Measurements from ENCODE around the gene COA7. TPM values are rescaled to one million over a fixed set of nuclear protein-coding genes. Genes with fewer than 3 reads are reported as not detected.
"Not testable (repeated sequence)": the region's sequence is repeated elsewhere in the genome, so short reads cannot be mapped to it uniquely, and the experiment has no call there.

The COA7 gene
- total RNA-seq, 4 donors from 2014 or later: 18.7 to 22.3 (median 20.1) TPM

DNA sequence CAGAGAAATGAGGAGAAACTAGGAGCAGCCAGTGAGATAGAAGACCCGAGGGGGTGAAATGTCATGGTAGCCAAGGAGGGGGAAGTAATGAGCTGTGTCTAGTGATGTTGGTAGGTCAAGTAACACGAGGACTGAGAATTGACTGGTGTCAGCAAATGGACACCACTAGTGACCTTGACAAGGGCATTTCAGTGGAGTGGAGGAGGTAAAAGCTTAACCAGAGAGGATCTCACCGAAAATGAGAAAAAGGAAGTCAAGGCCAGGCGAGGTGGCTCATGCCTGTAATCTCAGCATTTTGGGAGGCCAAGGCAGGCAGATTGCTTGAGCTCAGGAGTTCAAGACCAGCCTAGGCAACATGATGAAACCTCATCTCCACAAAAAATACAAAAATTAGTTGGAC is 25.1 kb upstream of the COA7 start:
- DNase-seq: no peak
- Histone ChIP-seq H3K27ac (no peak overlapping the region), H3K36me3 (no peaks in the 10 kb centered on the region), H3K4me1 (peaks cover 13 to 16% of the 10 kb centered on the region in 2 donors), H3K4me3 (no peak overlapping the region), H3K9me3 (no peaks in the 10 kb centered on the region), H3K27me3 (no peaks in the 10 kb centered on the region)
- intact Hi-C loops (cut with DNase I; ENCODE audit: low total_unique reads) (loop anchor here (10.0 kb wide), 1 partner anchor 848 kb away; the partner anchor contains the start of gene NRDC), in situ Hi-C loops (cut with MboI; ENCODE audit: low sequenced_read_pairs in 4 of 4) (loop anchor here in 1 of 4 donors (25.0 kb wide), 1 partner anchor 464 kb away; the partner anchor contains the start of gene CPT2)
- ATAC-seq: no peak
- no peak for TF ChIP-seq CTCF (IDR thresholded peaks at IDR 0.05 in 4 of 5, conservative IDR thresholded peaks at IDR 0.05 in 1 of 5)

GRCh38 chr1:52715296-52715695 is 17.1 kb upstream of the COA7 start:
- H3K36me3 ChIP-seq; H3K27me3 ChIP-seq; DNase-seq; H3K27ac ChIP-seq; H3K4me3 ChIP-seq; intact Hi-C loops (cut with DNase I; ENCODE audit: low total_unique reads); H3K4me1 ChIP-seq; H3K9me3 ChIP-seq; ATAC-seq: not testable (repeated sequence)
- in situ Hi-C loops (cut with MboI; ENCODE audit: low sequenced_read_pairs in 4 of 4): loop anchor here in 1 of 4 donors (25.0 kb wide), 1 partner anchor 472 kb away; the partner anchor contains the start of gene CPT2

DNA sequence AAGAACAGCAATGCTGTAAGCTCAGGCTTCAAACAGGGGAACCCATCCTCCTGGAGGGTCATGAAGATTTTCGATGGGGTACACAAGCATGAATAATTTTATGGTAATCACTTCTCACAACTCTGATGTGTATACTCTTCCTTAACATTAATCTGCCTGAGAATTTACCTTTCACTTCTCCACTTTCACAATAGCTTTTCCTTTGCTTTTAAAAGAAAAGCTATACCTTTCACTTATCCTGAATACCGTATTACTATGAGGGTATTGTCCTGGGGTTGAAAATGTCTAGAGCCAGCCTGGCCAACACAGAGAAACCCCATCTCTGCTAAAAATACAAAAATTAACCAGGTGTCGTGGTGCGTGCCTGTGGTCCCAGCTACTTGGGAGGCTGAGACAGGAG is 15.4 kb upstream of the COA7 start:
- TF ChIP-seq POLR2A (IDR thresholded peaks at IDR 0.05) (no peak), CTCF (IDR thresholded peaks at IDR 0.05 in 4 of 5, conservative IDR thresholded peaks at IDR 0.05 in 1 of 5) (no peak)
- ATAC-seq: no peak
- intact Hi-C loops (cut with DNase I; ENCODE audit: low total_unique reads) (no loop called here), in situ Hi-C loops (cut with MboI; ENCODE audit: low sequenced_read_pairs in 4 of 4) (loop anchor here in 1 of 4 donors (25.0 kb wide), 1 partner anchor 474 kb away; the partner anchor contains the start of gene CPT2)
- no peaks in the 10 kb centered on the region for H3K9me3 ChIP-seq
- no peak for DNase-seq
- no peak overlapping the region for H3K27ac ChIP-seq
- no peaks in the 10 kb centered on the region for H3K27me3 ChIP-seq
- no peaks in the 10 kb centered on the region for H3K36me3 ChIP-seq
- no peak overlapping the region for H3K4me3 ChIP-seq
- H3K4me1 ChIP-seq: no peaks in the 10 kb centered on the region

- intact Hi-C loops (cut with DNase I; ENCODE audit: low total_unique reads) (loop anchor here (10.0 kb wide), 1 partner anchor 1846 kb away; no protein-coding TSS in a partner anchor), in situ Hi-C loops (cut with MboI; ENCODE audit: low sequenced_read_pairs in 4 of 4) (loop anchor here in 2 of 4 donors (10.0 to 25.0 kb wide), 2 partner anchors 216 to 478 kb away; partner anchors contain the start of genes ECHDC2 (in 2 of the 2), SCP2 (in 2 of the 2) and CPT2 (in 1 of the 2))
- Histone ChIP-seq H3K36me3 (no peaks in the 10 kb centered on the region), H3K27ac (peak overlapping the region; percentile 87 to 96 (median 94)), H3K9me3 (no peaks in the 10 kb centered on the region), H3K27me3 (no peaks in the 10 kb centered on the region), H3K4me1 (peaks cover 15 to 23% of the 10 kb centered on the region in 2 donors), H3K4me3 (no peak overlapping the region)
- DNase-seq (no peak), ATAC-seq (no peak)
- TF ChIP-seq POLR2A (IDR thresholded peaks at IDR 0.05) (no peak), CTCF (IDR thresholded peaks at IDR 0.05 in 4 of 5, conservative IDR thresholded peaks at IDR 0.05 in 1 of 5) (no peak)
These were observed 10.9 kb upstream of the COA7 start for GRCh38 chr1:52709016-52709415.

GRCh38 chr1:52707927-52708655 is 9.9 kb upstream of the COA7 start:
- ATAC-seq: no peak
- Histone ChIP-seq H3K4me1 (peaks cover 22 to 27% of the 10 kb centered on the region in 2 donors), H3K27ac (peak overlapping the region; percentile 87 to 96 (median 94)), H3K9me3 (no peaks in the 10 kb centered on the region), H3K4me3 (no peak overlapping the region), H3K36me3 (no peaks in the 10 kb centered on the region), H3K27me3 (no peaks in the 10 kb centered on the region)
- in situ Hi-C loops (cut with MboI; ENCODE audit: low sequenced_read_pairs in 4 of 4): loop anchor here in 2 of 4 donors (10.0 to 25.0 kb wide), 2 partner anchors 217 to 479 kb away; partner anchors contain the start of genes ECHDC2 (in 2 of the 2), SCP2 (in 2 of the 2) and CPT2 (in 1 of the 2)
- DNase-seq: no peak
- TF ChIP-seq POLR2A (IDR thresholded peaks at IDR 0.05): no peak
- TF ChIP-seq CTCF (IDR thresholded peaks at IDR 0.05 in 4 of 5, conservative IDR thresholded peaks at IDR 0.05 in 1 of 5): no peak
- intact Hi-C loops (cut with DNase I; ENCODE audit: low total_unique reads): loop anchor here (1.0 to 10.0 kb wide), 3 partner anchors 18 to 1847 kb away; partner anchors contain the start of gene ZYG11B

All from gastrocnemius medialis (tissue), 4 donors.